ENCODE data around the gene ARHGAP30. TPM values are rescaled to one million over a fixed set of nuclear protein-coding genes. Genes with fewer than 3 reads are reported as not detected.
A peak's percentile ranks its signal among the peaks of the same experiment; 100 is the strongest.

ARHGAP30 gene
- total RNA-seq, 1 donor from 2014 or later = not detected

- DNase-seq (ENCODE audit: low read depth) = peak; percentile 43
These were observed 22.3 kb upstream of the ARHGAP30 start for GRCh38 chr1:161091796-161092507.

- DNase-seq (ENCODE audit: low read depth) = no peak
These were observed 21.4 kb upstream of the ARHGAP30 start for GRCh38 chr1:161091093-161091492.

- no peak for DNase-seq (ENCODE audit: low read depth)
These were observed 20.9 kb upstream of the ARHGAP30 start for GRCh38 chr1:161090617-161091016.

GRCh38 chr1:161089938-161090337 lies 20.2 kb upstream of the ARHGAP30 start:
- no peak for DNase-seq (ENCODE audit: low read depth)

GRCh38 chr1:161089251-161089924 lies 19.7 kb upstream of the ARHGAP30 start, which contains the start of gene NECTIN4:
TSS of gene NECTIN4 (minus strand) at chr1:161089558. CDS start at chr1:161089296, 262 bp downstream.
- no peak for DNase-seq (ENCODE audit: low read depth)

- DNase-seq (ENCODE audit: low read depth) = no peak
These were observed 19.0 kb upstream of the ARHGAP30 start for GRCh38 chr1:161088587-161089110.

- no peak for DNase-seq (ENCODE audit: low read depth)
These were observed 16.8 kb upstream of the ARHGAP30 start for GRCh38 chr1:161086457-161086856.

GRCh38 chr1:161085165-161085564 lies 15.5 kb upstream of the ARHGAP30 start:
- no peak for DNase-seq (ENCODE audit: low read depth)

GRCh38 chr1:161084597-161084988 lies 14.9 kb upstream of the ARHGAP30 start:
- DNase-seq (ENCODE audit: low read depth) = no peak

GRCh38 chr1:161083748-161084596 lies 14.3 kb upstream of the ARHGAP30 start:
- DNase-seq (ENCODE audit: low read depth) = peak; percentile 37

- peak; percentile 90 for DNase-seq (ENCODE audit: low read depth)
These were observed 13.5 kb upstream of the ARHGAP30 start for GRCh38 chr1:161082996-161083747.

- DNase-seq (ENCODE audit: low read depth) = no peak
These were observed 12.8 kb upstream of the ARHGAP30 start for GRCh38 chr1:161082483-161082882.

- DNase-seq (ENCODE audit: low read depth) = no peak
These were observed 11.8 kb upstream of the ARHGAP30 start for GRCh38 chr1:161081519-161081918.

GRCh38 chr1:161080441-161081405 lies 11.0 kb upstream of the ARHGAP30 start:
- DNase-seq (ENCODE audit: low read depth) = no peak

GRCh38 chr1:161079436-161080110 lies 9.9 kb upstream of the ARHGAP30 start:
- DNase-seq (ENCODE audit: low read depth) = no peak

- DNase-seq (ENCODE audit: low read depth) = no peak
These were observed 7.7 kb upstream of the ARHGAP30 start for GRCh38 chr1:161077426-161077825.

- no peak for DNase-seq (ENCODE audit: low read depth)
These were observed 6.7 kb upstream of the ARHGAP30 start for GRCh38 chr1:161076410-161076809.

- no peak for DNase-seq (ENCODE audit: low read depth)
These were observed 5.1 kb upstream of the ARHGAP30 start for GRCh38 chr1:161074676-161075368.

Data from myocyte (in vitro differentiated cells).